ENCODE results near the gene ZC3H14.

- no peak for TF ChIP-seq CTCF (IDR thresholded peaks at IDR 0.05; ENCODE audit: insufficient read depth, low read depth, low read length)
- TF ChIP-seq EZH2 (IDR thresholded peaks at IDR 0.05; ENCODE audit: insufficient read depth, low read length): no peak
Measured at GRCh38 chr14:88533064-88533602, 29.7 kb upstream of the ZC3H14 start.
